IPS DF 19.7 (cell line): ENCODE results near the gene PHOX2A.

Experiments
- DNase-seq: peaks from one replicate; pipeline ENCODE4 v3.0.0-alpha.2; 2013; ENCODE audit warnings: low read depth, low spot score

Gene PHOX2A

GRCh38 chr11:72233773-72234513, 10.0 kb downstream of the PHOX2A start:
- no peak for DNase-seq

- DNase-seq, result no peak
Observed at GRCh38 chr11:72233056-72233772, 10.8 kb downstream of the PHOX2A start.

GRCh38 chr11:72232260-72233055, 11.5 kb downstream of the PHOX2A start:
- no peak for DNase-seq

- no peak for DNase-seq
Observed at GRCh38 chr11:72231396-72232259, 12.3 kb downstream of the PHOX2A start.

- DNase-seq, result no peak
Observed at GRCh38 chr11:72230764-72231365, 13.1 kb downstream of the PHOX2A start.

GRCh38 chr11:72229925-72230763, 13.8 kb downstream of the PHOX2A start:
- no peak for DNase-seq

GRCh38 chr11:72229336-72229924, 14.5 kb downstream of the PHOX2A start:
- no peak for DNase-seq

GRCh38 chr11:72228844-72229231, 15.1 kb downstream of the PHOX2A start:
- no peak for DNase-seq

- no peak for DNase-seq
Observed at GRCh38 chr11:72228229-72228843, 15.6 kb downstream of the PHOX2A start.

GRCh38 chr11:72227316-72228228, 16.4 kb downstream of the PHOX2A start:
- DNase-seq, result no peak

- DNase-seq, result no peak
Observed at GRCh38 chr11:72226701-72227100, 17.3 kb downstream of the PHOX2A start.

GRCh38 chr11:72225411-72225951, 18.5 kb downstream of the PHOX2A start:
- DNase-seq, result no peak

GRCh38 chr11:72224564-72225410, 19.2 kb downstream of the PHOX2A start, which contains the start of gene INPPL1:
Gene INPPL1 (plus strand): TSS chr11:72224767. CDS start chr11:72224985, 218 bp downstream.
- no peak for DNase-seq

GRCh38 chr11:72223615-72224563, 20.1 kb downstream of the PHOX2A start:
- no peak for DNase-seq

- no peak for DNase-seq
Observed at GRCh38 chr11:72222907-72223614, 20.9 kb downstream of the PHOX2A start.
